ENCODE measurements around the gene IPO8. TPM values are rescaled to one million over a fixed set of nuclear protein-coding genes. Genes with fewer than 3 reads are reported as not detected.
"Not testable (repeated sequence)": the region's sequence is repeated elsewhere in the genome, so short reads cannot be mapped to it uniquely, and the experiment has no call there.

IPO8 gene
- total RNA-seq, 1 donor from 2014 or later, result 36.4 TPM

DNA sequence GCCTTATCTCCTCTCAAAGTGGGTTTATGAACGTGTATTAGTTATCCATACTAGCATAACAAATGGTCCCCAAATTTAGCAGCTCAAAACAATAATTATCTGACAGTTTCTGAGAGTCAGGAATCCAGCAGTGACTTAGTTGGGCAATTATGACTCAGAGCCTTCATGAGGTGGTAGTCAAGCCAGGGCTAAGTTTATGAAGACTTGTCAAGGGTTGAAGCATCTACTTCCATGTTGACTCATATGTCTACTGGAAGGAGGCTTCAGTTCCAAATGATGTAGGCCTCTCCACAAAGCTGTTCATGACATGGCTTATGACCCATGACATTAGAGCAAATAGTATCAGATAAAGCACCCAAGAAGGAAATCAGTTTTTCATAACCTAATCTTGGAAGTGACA, 73.2 kb downstream of the IPO8 start:
- DNase-seq (ENCODE audit: low spot score in 2 of 2, unreplicated experiment in 2 of 2), result no peak
- Mint-ChIP-seq H3K4me3 (no peak overlapping the region), H3K36me3 (no peaks in the 10 kb centered on the region), H3K9me3 (no peaks in the 10 kb centered on the region), H3K27ac (no peak overlapping the region), H3K27me3 (ENCODE audit: low read depth) (no peaks in the 10 kb centered on the region), H3K4me1 (no peaks in the 10 kb centered on the region)
- TF ChIP-seq CTCF (IDR thresholded peaks at IDR 0.05; ENCODE audit: unreplicated experiment), result no peak

- not testable (repeated sequence) for H3K9me3 Mint-ChIP-seq; H3K27ac Mint-ChIP-seq; H3K27me3 Mint-ChIP-seq (ENCODE audit: low read depth); DNase-seq (ENCODE audit: low spot score in 2 of 2, unreplicated experiment in 2 of 2); H3K4me1 Mint-ChIP-seq; H3K4me3 Mint-ChIP-seq; H3K36me3 Mint-ChIP-seq
Measured at GRCh38 chr12:30621663-30622241, 73.9 kb downstream of the IPO8 start.

- Mint-ChIP-seq H3K27me3 (ENCODE audit: low read depth) (no peaks in the 10 kb centered on the region), H3K36me3 (no peaks in the 10 kb centered on the region)
Measured at GRCh38 chr12:30617346-30618016, 78.2 kb downstream of the IPO8 start.

GRCh38 chr12:30614031-30614430, 81.6 kb downstream of the IPO8 start:
- no peaks in the 10 kb centered on the region for H3K27me3 Mint-ChIP-seq (ENCODE audit: low read depth)
- peak overlapping the region; percentile 50 for H3K27ac Mint-ChIP-seq
- H3K36me3 Mint-ChIP-seq, result peaks cover 4% of the 10 kb centered on the region

More at GRCh38 chr12:30617346-30618016, 78.2 kb downstream of the IPO8 start:
- DNase-seq (ENCODE audit: low spot score in 2 of 2, unreplicated experiment in 2 of 2), result no peak
- no peaks in the 10 kb centered on the region for H3K9me3 Mint-ChIP-seq
- H3K27ac Mint-ChIP-seq, result no peak overlapping the region
- H3K4me1 Mint-ChIP-seq, result peaks cover 14% of the 10 kb centered on the region
- TF ChIP-seq CTCF (IDR thresholded peaks at IDR 0.05; ENCODE audit: unreplicated experiment), result no peak
- H3K4me3 Mint-ChIP-seq, result no peak overlapping the region

DNA sequence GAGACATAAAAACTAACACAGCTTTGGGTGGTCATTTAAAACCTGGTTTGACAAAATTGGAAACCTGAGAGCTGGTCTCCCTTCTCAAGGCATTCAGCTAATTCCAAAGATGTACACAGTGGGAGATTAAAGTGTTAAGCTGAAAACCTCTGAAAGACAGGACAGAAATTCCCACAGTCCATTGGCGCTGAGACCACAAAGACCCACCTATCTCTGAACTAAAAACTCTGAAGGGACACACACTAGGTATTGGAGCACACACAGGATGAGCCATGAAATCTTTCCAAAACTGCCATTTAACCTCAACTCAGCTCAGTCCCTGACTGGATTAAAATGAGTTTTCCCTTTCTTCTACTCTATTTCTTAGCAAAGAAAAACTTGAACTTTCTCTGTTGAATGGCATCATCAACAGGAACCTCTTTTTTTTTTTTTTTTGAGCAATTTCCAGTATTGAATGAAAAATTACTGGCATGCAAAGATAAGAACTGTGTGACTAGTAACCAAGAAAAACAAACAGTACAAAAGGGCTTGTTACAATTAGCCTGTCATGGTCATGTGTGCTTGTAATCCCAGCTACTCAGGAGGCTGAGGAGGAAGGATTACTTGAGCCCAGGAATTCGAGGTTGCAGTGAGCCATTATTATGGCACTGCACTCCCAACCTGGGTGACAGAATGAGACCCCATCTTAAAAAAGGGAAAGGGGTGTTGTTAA, 82.4 kb downstream of the IPO8 start:
- H3K36me3 Mint-ChIP-seq, result peaks cover 6% of the 10 kb centered on the region
- DNase-seq (ENCODE audit: low spot score in 2 of 2, unreplicated experiment in 2 of 2), result no peak
- H3K4me1 Mint-ChIP-seq, result peaks cover 19% of the 10 kb centered on the region
- peaks cover 18% of the 10 kb centered on the region for H3K9me3 Mint-ChIP-seq
- peak overlapping the region; percentile 21 for H3K27ac Mint-ChIP-seq
- no peak overlapping the region for H3K4me3 Mint-ChIP-seq
- no peaks in the 10 kb centered on the region for H3K27me3 Mint-ChIP-seq (ENCODE audit: low read depth)
- TF ChIP-seq CTCF (IDR thresholded peaks at IDR 0.05; ENCODE audit: unreplicated experiment), result no peak

More at GRCh38 chr12:30614031-30614430, 81.6 kb downstream of the IPO8 start:
- H3K4me1 Mint-ChIP-seq, result peaks cover 19% of the 10 kb centered on the region
- no peak for DNase-seq (ENCODE audit: low spot score in 2 of 2, unreplicated experiment in 2 of 2)
- no peak for TF ChIP-seq CTCF (IDR thresholded peaks at IDR 0.05; ENCODE audit: unreplicated experiment)
- no peak overlapping the region for H3K4me3 Mint-ChIP-seq
- H3K9me3 Mint-ChIP-seq, result peaks cover 10% of the 10 kb centered on the region

GRCh38 chr12:30610718-30611117, 85.0 kb downstream of the IPO8 start:
- H3K27ac Mint-ChIP-seq, result no peak overlapping the region

DNA sequence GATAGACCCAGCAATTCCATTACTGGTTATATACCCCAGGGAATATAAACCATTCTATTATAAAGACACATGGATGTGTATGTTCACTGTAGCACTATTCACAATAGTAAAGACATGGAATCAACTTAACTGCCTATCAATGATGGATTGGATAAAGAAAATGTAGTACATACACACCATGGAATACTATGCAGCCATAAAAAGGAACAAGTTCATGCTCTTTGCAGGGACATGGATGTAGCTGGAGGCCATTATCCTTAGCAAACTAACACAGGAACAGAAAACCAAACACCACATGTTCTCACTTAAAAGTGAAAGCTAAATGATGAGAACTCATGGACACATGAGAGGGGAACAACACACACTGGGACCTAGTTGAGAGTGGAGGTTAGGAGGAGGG, 85.8 kb downstream of the IPO8 start:
- not testable (repeated sequence) for H3K27me3 Mint-ChIP-seq (ENCODE audit: low read depth); DNase-seq (ENCODE audit: low spot score in 2 of 2, unreplicated experiment in 2 of 2); H3K36me3 Mint-ChIP-seq; H3K27ac Mint-ChIP-seq; H3K4me3 Mint-ChIP-seq
- Mint-ChIP-seq H3K4me1 (peaks cover 19% of the 10 kb centered on the region), H3K9me3 (peaks cover 38% of the 10 kb centered on the region)

More at GRCh38 chr12:30610718-30611117, 85.0 kb downstream of the IPO8 start:
- H3K27me3 Mint-ChIP-seq (ENCODE audit: low read depth), result no peaks in the 10 kb centered on the region
- DNase-seq (ENCODE audit: low spot score in 2 of 2, unreplicated experiment in 2 of 2), result no peak
- TF ChIP-seq CTCF (IDR thresholded peaks at IDR 0.05; ENCODE audit: unreplicated experiment), result no peak
- H3K36me3 Mint-ChIP-seq, result peaks cover 10% of the 10 kb centered on the region
- peaks cover 38% of the 10 kb centered on the region for H3K9me3 Mint-ChIP-seq
- H3K4me3 Mint-ChIP-seq, result no peak overlapping the region
- H3K4me1 Mint-ChIP-seq, result peaks cover 19% of the 10 kb centered on the region

- not testable (repeated sequence) for H3K27me3 Mint-ChIP-seq (ENCODE audit: low read depth); H3K4me3 Mint-ChIP-seq; DNase-seq (ENCODE audit: low spot score in 2 of 2, unreplicated experiment in 2 of 2); H3K27ac Mint-ChIP-seq; H3K4me1 Mint-ChIP-seq
- Mint-ChIP-seq H3K9me3 (peaks cover 48% of the 10 kb centered on the region), H3K36me3 (peaks cover 14% of the 10 kb centered on the region)
Measured at GRCh38 chr12:30604302-30604701, 91.4 kb downstream of the IPO8 start.
